Chondrocyte (in vitro differentiated cells): ENCODE data around the gene SYNJ2BP. TPM values are rescaled to one million over a fixed set of nuclear protein-coding genes. Genes with fewer than 3 reads are reported as not detected.
"Not testable (repeated sequence)": the region's sequence is repeated elsewhere in the genome, so short reads cannot be mapped to it uniquely, and the experiment has no call there.

Source experiments
- DNase-seq: peaks from one replicate; pipeline ENCODE4 v3.0.0; 2021; ENCODE audit warnings: mixed read lengths, low spot score
- H3K27ac Mint-ChIP-seq: one replicate; pipeline ENCODE4 v1.8.0; 2021; ENCODE audit warnings: mild to moderate bottlenecking, moderate library complexity, mixed read lengths; ENCODE audit not compliant: unreplicated experiment
- H3K27me3 Mint-ChIP-seq: 2 replicates; pipeline ENCODE4 v1.8.0; 2021; ENCODE audit warnings: low read depth, mixed read lengths
- H3K36me3 Mint-ChIP-seq: 2 replicates; pipeline ENCODE4 v1.8.0; 2021; ENCODE audit warnings: low read depth, mixed read lengths
- H3K4me1 Mint-ChIP-seq: 2 replicates; pipeline ENCODE4 v1.8.0; 2021; ENCODE audit warnings: low read depth, mild to moderate bottlenecking, mixed read lengths
- H3K4me3 Mint-ChIP-seq: one replicate; pipeline ENCODE4 v1.8.0; 2021; ENCODE audit warnings: mild to moderate bottlenecking, moderate library complexity, mixed read lengths; ENCODE audit not compliant: unreplicated experiment
- H3K9me3 Mint-ChIP-seq: 2 replicates; pipeline ENCODE4 v1.8.0; 2021; ENCODE audit warnings: low read depth, mixed read lengths
- total RNA-seq: library from RNA; stranded (reverse); gene quantifications from 3 replicates; pipeline ENCODE4 v1.2.1, GENCODE V29; 2021
- TF ChIP-seq, protein P1 (sequence below): fragments of 200-600 bp; sonication (generic); IDR thresholded peaks from 2 replicates; pipeline ENCODE4 v1.5.0; 2021; ENCODE audit warnings: antibody characterized with exemption, mild to moderate bottlenecking, moderate library complexity

The SYNJ2BP gene
- total RNA-seq, 1 donor from 2014 or later = 25.8 TPM

DNA sequence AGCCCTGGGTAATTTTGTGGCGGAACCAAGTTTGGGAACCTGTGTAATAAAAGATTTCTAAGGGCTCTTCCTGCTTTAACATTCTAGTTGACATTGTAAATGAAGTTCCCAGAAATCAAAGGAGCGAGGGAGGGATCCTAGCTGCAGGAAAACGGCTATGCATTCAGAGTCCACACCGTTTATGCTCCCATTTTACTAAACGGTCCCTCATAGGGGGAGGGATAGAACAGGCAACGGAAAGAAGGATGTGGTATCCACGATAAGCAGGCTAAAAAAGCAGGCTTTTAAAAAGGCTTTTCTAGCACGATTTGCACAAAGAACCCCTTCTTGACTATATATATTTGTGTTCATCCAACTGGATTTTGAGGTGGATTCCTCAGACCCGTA, 559 bp downstream of the SYNJ2BP start:
- peaks cover 21% of the 10 kb centered on the region for H3K4me1 Mint-ChIP-seq
- H3K9me3 Mint-ChIP-seq = no peaks in the 10 kb centered on the region
- H3K36me3 Mint-ChIP-seq = no peaks in the 10 kb centered on the region
- H3K27me3 Mint-ChIP-seq = peaks cover 6% of the 10 kb centered on the region
- H3K27ac Mint-ChIP-seq = peak overlapping the region; percentile 95
- TF ChIP-seq, protein P1, sequence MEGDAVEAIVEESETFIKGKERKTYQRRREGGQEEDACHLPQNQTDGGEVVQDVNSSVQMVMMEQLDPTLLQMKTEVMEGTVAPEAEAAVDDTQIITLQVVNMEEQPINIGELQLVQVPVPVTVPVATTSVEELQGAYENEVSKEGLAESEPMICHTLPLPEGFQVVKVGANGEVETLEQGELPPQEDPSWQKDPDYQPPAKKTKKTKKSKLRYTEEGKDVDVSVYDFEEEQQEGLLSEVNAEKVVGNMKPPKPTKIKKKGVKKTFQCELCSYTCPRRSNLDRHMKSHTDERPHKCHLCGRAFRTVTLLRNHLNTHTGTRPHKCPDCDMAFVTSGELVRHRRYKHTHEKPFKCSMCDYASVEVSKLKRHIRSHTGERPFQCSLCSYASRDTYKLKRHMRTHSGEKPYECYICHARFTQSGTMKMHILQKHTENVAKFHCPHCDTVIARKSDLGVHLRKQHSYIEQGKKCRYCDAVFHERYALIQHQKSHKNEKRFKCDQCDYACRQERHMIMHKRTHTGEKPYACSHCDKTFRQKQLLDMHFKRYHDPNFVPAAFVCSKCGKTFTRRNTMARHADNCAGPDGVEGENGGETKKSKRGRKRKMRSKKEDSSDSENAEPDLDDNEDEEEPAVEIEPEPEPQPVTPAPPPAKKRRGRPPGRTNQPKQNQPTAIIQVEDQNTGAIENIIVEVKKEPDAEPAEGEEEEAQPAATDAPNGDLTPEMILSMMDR = no peak
- peak overlapping the region; percentile 97 for H3K4me3 Mint-ChIP-seq
- DNase-seq = no peak

DNA sequence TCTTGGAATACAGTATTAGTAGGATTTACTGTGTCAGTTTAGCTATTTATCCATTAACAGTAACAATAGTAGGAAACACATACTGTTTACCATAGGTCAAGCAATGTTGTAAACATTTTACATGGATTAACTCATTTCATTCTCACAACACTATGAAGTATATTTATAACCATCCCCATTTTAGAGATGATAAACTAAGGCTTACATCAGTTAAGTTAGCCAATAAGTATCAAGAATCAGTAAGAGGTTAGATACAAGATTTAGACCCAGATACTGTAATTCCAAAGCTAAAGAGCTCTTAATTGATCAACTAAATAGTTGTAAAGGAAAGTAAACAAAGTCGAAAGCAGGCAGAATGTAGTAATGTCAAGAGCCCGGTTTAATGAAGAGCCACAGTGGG, 1.1 kb downstream of the SYNJ2BP start:
- H3K4me1 Mint-ChIP-seq = peaks cover 21% of the 10 kb centered on the region
- TF ChIP-seq, protein P1 = no peak

DNA sequence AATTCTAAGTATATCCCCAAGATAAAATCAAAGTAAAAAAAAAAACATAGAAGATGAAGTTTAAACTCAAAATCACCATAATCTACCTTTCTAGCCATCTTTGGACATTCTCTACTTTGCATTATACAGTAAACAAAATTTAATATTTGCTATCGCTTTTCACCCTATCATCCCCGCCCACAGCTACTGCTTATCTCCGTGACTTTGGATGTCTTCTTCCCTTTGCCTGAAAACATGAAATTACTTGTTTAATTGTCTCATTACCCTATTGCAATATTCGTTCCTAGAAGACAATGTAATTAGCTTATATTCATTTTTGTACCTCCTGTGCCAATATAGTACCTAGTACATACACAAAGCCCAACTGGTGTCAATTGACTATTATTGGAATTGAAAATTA, 9.3 kb downstream of the SYNJ2BP start:
- DNase-seq = no peak
- H3K9me3 Mint-ChIP-seq = no peaks in the 10 kb centered on the region
- H3K27me3 Mint-ChIP-seq = no peaks in the 10 kb centered on the region
- H3K27ac Mint-ChIP-seq = no peak overlapping the region
- no peaks in the 10 kb centered on the region for H3K4me1 Mint-ChIP-seq
- H3K4me3 Mint-ChIP-seq = no peak overlapping the region
- TF ChIP-seq, protein P1 = no peak
- peaks cover 2% of the 10 kb centered on the region for H3K36me3 Mint-ChIP-seq

More for the DNA sequence above, 1.1 kb downstream of the SYNJ2BP start:
- Mint-ChIP-seq H3K9me3 (no peaks in the 10 kb centered on the region), H3K4me3 (peak overlapping the region; percentile 97), H3K27ac (no peak overlapping the region), H3K27me3 (peaks cover 3% of the 10 kb centered on the region), H3K36me3 (no peaks in the 10 kb centered on the region)
- no peak for DNase-seq

DNA sequence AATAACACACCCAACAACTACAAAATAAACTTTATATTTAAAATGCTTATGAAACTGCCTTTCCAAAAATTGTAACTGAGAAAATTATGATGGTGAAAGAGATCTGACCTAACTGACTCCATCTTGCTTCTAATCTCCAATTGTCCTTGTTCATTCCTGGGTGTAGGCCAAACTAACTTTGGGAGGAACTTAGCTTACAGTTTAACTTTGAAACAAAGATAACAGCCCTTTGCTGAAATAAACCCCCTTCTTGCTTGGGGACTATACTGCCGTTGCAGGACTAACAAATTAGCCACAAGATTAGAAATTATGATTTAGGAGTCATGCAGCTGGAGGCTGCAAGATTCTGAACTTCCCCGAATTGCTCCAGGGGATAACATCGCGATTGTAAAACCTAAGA, 10.7 kb downstream of the SYNJ2BP start:
- not testable (repeated sequence) for H3K4me1 Mint-ChIP-seq, H3K36me3 Mint-ChIP-seq

DNA sequence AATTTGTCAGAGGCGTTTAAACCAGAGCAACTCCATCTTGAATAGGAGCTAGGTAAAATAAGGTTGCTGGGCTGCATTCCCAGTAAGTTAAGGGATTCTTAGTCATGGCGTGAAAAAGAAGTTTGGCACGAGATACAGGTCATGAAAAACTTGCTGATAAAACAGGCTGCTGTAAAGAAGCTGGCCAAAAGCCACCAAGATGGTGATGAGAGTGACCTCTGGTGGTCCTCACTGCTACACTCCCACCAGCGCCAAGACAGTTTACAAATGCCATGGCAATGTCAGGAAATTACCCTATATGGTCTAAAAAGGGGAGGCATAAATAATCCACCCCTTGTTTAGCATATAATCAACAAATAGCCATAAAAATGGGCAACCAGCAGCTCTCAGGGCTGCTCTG, 13.6 kb downstream of the SYNJ2BP start:
- not testable (repeated sequence) for H3K27ac Mint-ChIP-seq, DNase-seq, H3K4me1 Mint-ChIP-seq, H3K4me3 Mint-ChIP-seq, H3K36me3 Mint-ChIP-seq, H3K9me3 Mint-ChIP-seq, H3K27me3 Mint-ChIP-seq
- TF ChIP-seq, protein P1 = peak; percentile 32

More for the DNA sequence above, 10.7 kb downstream of the SYNJ2BP start:
- H3K4me3 Mint-ChIP-seq, H3K9me3 Mint-ChIP-seq, H3K27me3 Mint-ChIP-seq, H3K27ac Mint-ChIP-seq, DNase-seq: not testable (repeated sequence)

DNA sequence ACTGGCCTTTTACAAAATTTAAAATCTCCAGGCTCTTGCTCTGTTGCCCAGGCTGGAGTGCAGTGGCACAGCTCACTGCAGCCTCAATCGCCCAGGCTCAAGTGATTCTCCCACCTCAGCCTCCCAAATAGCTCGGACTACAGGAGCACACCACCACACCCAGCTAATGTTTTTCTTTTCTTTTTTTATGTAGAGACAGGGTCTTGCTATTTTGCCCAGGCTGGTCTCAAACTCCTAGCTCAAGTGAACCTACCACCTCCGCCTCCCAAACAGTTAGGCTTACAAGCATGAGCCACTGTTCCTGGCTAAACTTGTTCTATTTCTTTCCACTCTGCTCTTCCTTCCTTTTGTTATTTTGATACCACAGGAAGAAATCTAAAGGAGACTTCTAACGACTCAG, 15.2 kb downstream of the SYNJ2BP start:
- Mint-ChIP-seq H3K36me3 (peaks cover 3% of the 10 kb centered on the region), H3K4me3 (no peak overlapping the region), H3K27ac (no peak overlapping the region), H3K27me3 (no peaks in the 10 kb centered on the region), H3K9me3 (no peaks in the 10 kb centered on the region), H3K4me1 (no peaks in the 10 kb centered on the region)
- no peak for DNase-seq
- TF ChIP-seq, protein P1 = no peak
